HG03159 (cell line): ENCODE results near the gene MRPS24.
"Not testable (repeated sequence)": the region's sequence is repeated elsewhere in the genome, so short reads cannot be mapped to it uniquely, and the experiment has no call there.

Experiments used
- ATAC-seq: cut with Tn5 transposase; IDR thresholded peaks from one replicate; pipeline ENCODE4 v1.9.1; 2021; ENCODE audit warnings: mild to moderate bottlenecking, moderate library complexity; ENCODE audit not compliant: unreplicated experiment

Gene MRPS24

DNA sequence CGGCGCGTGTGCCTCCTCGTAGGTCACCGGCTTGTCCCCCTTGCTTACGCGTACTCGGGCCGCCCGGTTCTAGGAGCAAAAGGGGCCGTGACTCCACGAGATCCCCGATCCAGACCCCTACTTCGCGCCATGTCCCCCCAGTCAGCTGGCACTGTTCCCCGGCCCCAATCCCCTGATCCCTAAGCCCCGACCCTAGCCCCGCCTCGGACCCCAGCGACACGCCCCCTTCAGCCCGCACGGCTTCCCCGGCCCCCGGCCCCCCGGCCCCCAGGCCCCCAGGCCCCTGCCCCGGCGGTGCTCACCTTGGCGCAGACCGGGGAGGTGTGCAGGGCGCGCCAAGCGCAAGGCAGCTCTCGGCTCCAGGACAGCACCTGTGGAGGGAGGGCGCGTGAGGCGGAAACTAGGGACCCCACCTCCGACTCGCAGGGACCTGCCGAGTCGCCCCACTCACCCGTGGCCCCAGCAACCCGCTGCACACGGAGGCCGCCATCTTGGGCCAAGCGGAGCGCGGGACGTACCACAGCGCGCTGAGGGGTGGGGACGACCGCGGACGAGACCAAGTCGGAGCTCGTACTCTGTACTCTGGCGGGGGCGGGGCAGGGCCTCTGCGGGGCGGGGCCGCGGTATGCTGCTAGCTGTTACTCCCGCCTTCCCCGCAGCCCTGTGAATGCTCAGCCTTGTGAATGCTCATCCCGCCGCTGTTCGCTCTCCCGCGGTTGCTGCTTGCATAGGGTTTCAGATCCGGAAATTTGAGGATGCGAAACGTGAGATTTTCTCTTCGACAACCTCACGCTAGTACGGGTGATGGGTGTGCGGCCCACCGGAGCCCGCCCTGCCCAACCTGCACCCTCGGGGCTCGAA lies at the start of gene MRPS24:
TSS of gene MRPS24 (minus strand) at position 512 of the 861 bp plus-strand sequence. CDS start at position 490, 22 bp downstream.
- ATAC-seq, result peak; percentile 84

GRCh38 chr7:43915907-43916306 lies 46.6 kb upstream of the MRPS24 start:
- ATAC-seq, result no peak

- ATAC-seq, result no peak
These were observed 45.5 kb upstream of the MRPS24 start for GRCh38 chr7:43914795-43915194.

- peak; percentile 67 for ATAC-seq
These were observed 37.2 kb upstream of the MRPS24 start, which contains the start of gene URGCP for GRCh38 chr7:43906331-43907010. Gene URGCP (minus strand): TSS chr7:43906596. CDS start chr7:43906575, 21 bp downstream.

DNA sequence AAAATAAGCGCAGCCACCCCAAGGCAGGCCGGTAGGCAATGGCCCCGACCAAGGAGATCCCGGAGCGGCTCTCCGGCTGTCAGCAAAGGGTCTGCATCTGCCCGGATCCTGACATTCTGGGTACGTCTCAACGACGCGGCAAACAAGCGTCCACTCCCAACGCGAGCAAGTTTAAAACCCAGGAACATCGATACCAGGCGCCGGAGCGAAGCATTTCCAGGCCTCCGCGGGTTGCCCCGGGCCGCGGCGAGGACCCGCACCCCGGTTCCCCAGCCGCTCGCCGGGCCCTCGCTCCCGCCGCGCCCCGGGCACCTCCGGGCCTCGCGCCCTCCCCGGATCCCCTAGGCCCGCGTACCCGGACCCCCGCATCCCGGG lies 36.6 kb upstream of the MRPS24 start:
- peak; percentile 31 for ATAC-seq

- no peak for ATAC-seq
These were observed 36.1 kb upstream of the MRPS24 start for GRCh38 chr7:43905209-43905946.

DNA sequence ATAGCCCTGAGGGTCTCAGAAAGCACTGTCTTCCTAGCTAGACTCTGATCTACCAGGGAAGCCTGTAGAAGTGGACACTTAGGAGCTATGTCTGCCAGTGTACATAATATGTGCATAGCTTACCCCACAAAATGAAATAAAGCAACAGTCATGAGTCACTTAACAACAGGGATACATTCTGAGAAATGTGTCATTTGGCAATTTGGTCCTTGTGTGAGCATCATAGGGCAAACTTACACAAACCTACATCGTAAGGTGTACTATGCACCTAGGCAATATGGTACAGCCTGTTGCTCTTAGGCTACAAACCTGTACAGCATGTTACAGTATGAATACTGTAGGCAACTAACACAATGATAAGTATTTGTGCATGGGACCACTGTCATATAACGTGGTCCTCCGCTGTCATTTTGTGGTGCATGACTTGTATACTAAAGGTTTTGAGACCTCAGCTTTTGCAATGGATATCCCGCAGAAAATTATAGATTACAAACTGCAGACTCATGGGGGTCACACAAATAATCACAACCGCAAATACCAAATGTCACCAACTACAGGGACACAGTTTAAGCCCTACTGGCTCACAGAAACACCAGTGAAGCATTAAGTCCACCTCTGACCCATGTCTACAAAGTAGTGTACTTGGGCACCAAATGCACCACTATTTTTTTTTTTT lies 35.4 kb upstream of the MRPS24 start:
- ATAC-seq, result no peak

DNA sequence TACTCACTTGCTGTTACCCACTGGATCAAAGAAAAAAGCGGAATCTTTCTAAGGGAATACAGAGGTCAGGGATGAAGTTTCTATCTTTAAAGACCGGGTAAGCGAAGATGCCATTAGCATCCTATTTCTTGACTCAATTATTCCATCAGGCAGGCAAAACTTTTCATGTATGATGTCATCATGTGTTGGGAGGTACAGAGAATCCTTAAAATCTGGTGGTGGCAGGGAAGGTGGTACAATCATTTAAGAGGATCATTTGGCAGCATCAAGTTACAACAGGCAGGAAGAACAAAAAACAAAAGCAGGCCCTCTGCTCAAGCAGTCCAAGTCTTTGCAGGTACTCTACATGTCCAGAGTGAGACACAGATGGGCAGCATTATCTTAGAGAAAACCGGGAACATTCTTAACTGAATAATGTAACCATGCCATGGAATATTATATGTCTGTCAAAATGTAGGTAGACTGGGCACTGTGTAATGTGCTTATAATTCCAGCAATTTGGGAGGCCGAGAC lies 33.3 kb upstream of the MRPS24 start:
- ATAC-seq, result no peak

- ATAC-seq, result not testable (repeated sequence)
These were observed 29.3 kb upstream of the MRPS24 start for GRCh38 chr7:43898571-43898970.

GRCh38 chr7:43895847-43896415 lies 26.6 kb upstream of the MRPS24 start:
- ATAC-seq, result no peak

GRCh38 chr7:43891069-43891955 lies 22.0 kb upstream of the MRPS24 start:
- no peak for ATAC-seq

DNA sequence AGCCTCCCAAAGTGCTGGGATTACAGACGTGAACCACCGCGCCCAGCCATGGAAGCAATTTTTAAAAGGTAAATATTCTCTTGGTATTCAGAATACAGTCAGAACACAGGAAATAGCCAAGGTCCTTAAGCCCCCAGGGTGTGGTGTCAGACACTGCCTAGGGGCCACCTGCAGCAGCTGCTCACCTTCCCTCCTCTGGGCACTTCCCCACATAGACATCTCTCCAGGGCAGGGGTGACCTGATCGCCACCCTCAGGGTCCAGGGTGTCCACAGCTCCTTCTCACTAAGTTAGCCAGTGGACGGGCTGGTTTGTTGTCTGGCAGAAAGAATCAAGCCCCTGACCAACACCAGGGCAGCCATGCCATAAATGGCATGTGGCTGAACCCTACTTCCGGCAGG lies 21.2 kb upstream of the MRPS24 start:
- no peak for ATAC-seq

- no peak for ATAC-seq
These were observed 20.0 kb upstream of the MRPS24 start for GRCh38 chr7:43888993-43889945.

- no peak for ATAC-seq
These were observed 15.3 kb upstream of the MRPS24 start for GRCh38 chr7:43884617-43885016.

DNA sequence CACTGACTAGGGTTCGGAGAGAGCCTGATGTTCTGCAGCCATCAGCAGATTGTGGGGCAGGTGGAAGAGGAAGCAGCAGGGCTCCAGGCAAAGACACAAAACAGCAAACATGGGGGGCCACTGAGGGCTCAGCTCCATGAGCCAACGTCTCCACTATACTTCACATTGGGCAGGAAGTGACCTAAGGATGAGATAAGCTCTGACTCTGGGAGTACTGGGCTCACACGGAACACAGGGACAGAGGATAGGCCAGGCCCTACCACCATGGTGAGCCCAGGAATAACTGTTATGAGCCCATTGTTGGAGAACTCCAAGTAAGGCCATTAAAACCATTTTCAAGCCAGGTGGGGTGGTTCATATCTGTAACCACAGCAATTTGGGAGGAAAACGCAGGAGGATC lies 14.9 kb upstream of the MRPS24 start:
- ATAC-seq, result no peak

DNA sequence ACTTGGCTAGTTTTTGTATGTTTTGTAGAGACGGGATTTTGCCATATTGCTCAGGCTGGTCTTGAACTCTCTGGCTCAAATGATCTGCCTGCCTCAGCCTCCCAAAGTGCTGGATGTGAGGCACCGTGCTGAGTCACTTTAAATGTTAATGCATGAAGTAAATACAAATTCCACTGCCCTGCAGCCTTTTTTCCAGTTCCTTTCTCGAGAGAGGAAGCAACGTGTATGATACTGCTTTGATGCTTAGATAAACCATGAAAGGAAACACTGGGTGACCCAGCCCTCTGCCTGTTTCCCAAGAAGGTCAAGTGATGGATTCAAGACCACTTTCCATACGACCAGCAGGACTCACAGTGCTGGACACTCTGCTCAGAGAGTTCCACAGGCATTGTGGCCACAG lies 11.3 kb upstream of the MRPS24 start:
- ATAC-seq, result no peak

DNA sequence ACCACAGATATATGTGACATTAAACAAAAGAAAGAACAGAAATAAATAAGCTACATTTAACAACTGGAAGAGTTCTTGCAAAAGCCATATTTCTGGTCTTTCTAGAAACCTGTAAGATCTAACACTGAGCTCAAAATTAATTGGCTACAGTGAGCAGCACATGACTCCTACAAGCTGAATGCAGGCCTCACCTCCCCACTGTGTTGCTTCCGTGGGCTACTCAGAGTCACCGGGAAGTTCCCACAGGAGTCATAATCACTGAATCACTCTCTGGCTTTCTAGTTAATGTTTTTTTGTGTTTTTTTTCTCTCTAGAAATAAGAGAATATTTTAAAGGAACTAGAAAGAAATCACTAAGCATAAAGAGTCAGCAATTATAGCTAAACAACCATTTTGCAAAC lies 10.2 kb upstream of the MRPS24 start:
- ATAC-seq, result no peak

DNA sequence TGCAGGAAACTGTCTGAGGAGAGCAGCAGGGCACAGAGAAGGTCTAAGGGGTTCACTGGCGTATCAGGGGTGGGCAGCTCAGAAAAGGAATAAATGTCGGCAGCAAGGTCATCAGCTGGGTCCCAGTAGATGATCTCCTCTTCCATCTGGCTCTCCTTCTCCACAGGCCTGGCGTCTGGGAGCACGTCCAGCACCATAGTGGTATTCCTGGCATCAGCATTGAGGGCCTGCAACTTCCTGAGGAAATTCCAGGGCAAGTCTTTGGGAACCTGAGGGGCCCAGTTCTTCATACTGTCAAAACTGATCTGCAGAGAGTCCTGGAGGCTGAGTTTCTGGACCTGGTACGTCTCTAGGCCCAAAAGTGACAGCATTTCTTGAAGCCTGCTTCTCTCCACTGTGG lies 9.6 kb upstream of the MRPS24 start:
- ATAC-seq, result no peak
